PC-3 (cell line): ENCODE results near the gene RMND1. TPM values are rescaled to one million over a fixed set of nuclear protein-coding genes. Genes with fewer than 3 reads are reported as not detected.
A peak's percentile ranks its signal among the peaks of the same experiment; 100 is the strongest.
"Not testable (repeated sequence)": the region's sequence is repeated elsewhere in the genome, so short reads cannot be mapped to it uniquely, and the experiment has no call there.

Experiments
- ATAC-seq: fragments of 200-7000 bp; cut with Tn5 transposase; 2 replicates; pipeline ENCODE4 v1.9.1; 2020; ENCODE audit warnings: mild to moderate bottlenecking, moderate library complexity
- BruUV-seq: library from RNA; stranded (reverse); fragments of 400-500 nt; replicated peaks from 2 replicates; lab custom pipeline; 2021; lab: Mats Ljungman, UMichigan
- CTCF ChIA-PET: fragments of 300-600 bp; sonication (Branson Sonifier 250); formaldehyde crosslinking; loops from one replicate; lab custom pipeline; 2022; ENCODE audit warnings: antibody characterized with exemption; lab: Charles Lee
- POLR2A ChIA-PET: fragments of 300-600 bp; sonication (Branson Sonifier 250); formaldehyde crosslinking; loops from one replicate; lab custom pipeline; 2022; ENCODE audit warnings: antibody characterized with exemption; ENCODE audit not compliant: unreplicated experiment; lab: Charles Lee
- DNase-seq: peaks from one replicate; pipeline ENCODE4 v3.0.0-alpha.2; 2015
- H2AFZ ChIP-seq: fragments of 300-600 bp; sonication (generic); 2 replicates; pipeline ENCODE4 v1.6.0; 2016; ENCODE audit warnings: antibody characterized with exemption, low read length
- H3F3A ChIP-seq: fragments of 300-600 bp; sonication (generic); one replicate; pipeline ENCODE4 v1.6.0; 2017; ENCODE audit warnings: antibody characterized with exemption, low read length, control low read depth, mild to moderate bottlenecking; ENCODE audit not compliant: unreplicated experiment
- H3K27ac ChIP-seq: fragments of 300-600 bp; sonication (generic); 2 replicates; pipeline ENCODE4 v1.5.1; 2016; ENCODE audit warnings: mild to moderate bottlenecking, low read length
- H3K27me3 ChIP-seq: fragments of 300-600 bp; sonication (generic); 2 replicates; pipeline ENCODE4 v1.6.1; 2016; ENCODE audit warnings: low read length, mixed read lengths
- H3K36me3 ChIP-seq: fragments of 300-600 bp; sonication (generic); 2 replicates; pipeline ENCODE4 v1.6.1; 2016; ENCODE audit warnings: low read depth, mixed run types, low read length, mixed read lengths
- H3K4me1 ChIP-seq: fragments of 300-600 bp; sonication (generic); 2 replicates; pipeline ENCODE4 v1.5.1; 2016; ENCODE audit warnings: low read length; ENCODE audit not compliant: insufficient read depth
- H3K4me2 ChIP-seq: fragments of 300-600 bp; sonication (generic); 2 replicates; pipeline ENCODE4 v1.6.0; 2016; ENCODE audit warnings: low read length
- H3K4me3 ChIP-seq: fragments of 300-600 bp; sonication (generic); 2 replicates; pipeline ENCODE4 v1.5.1; 2016; ENCODE audit warnings: mild to moderate bottlenecking, low read length, mixed read lengths
- H3K79me2 ChIP-seq: fragments of 300-600 bp; sonication (generic); 2 replicates; pipeline ENCODE4 v1.6.1; 2017; ENCODE audit warnings: low read length, mixed read lengths
- H3K9ac ChIP-seq: fragments of 300-600 bp; sonication (generic); 2 replicates; pipeline ENCODE4 v1.6.0; 2016; ENCODE audit warnings: mild to moderate bottlenecking, low read length
- H3K9me2 ChIP-seq: fragments of 300-600 bp; sonication (generic); replicated peaks from 2 replicates; pipeline ENCODE4 v1.6.1; 2016; ENCODE audit warnings: mixed run types, low read length, mixed read lengths
- H3K9me3 ChIP-seq: fragments of 300-600 bp; sonication (generic); 2 replicates; pipeline ENCODE4 v1.6.1; 2016; ENCODE audit warnings: low read length, mixed read lengths
- H4K20me1 ChIP-seq: fragments of 300-600 bp; sonication (generic); 2 replicates; pipeline ENCODE4 v1.6.1; 2016; ENCODE audit warnings: low read length, mixed read lengths
- CTCF ChIP-seq: fragments of 300-600 bp; sonication (generic); conservative IDR thresholded peaks from 2 replicates; pipeline ENCODE4 v1.5.1; 2017; ENCODE audit warnings: antibody characterized with exemption, low read depth, mild to moderate bottlenecking, low read length
- EZH2 ChIP-seq: fragments of 300-600 bp; sonication (generic); IDR thresholded peaks from one replicate; pipeline ENCODE4 v1.6.1; 2017; ENCODE audit warnings: antibody characterized with exemption, mild to moderate bottlenecking, low read length; ENCODE audit not compliant: unreplicated experiment
- EZH2phosphoT487 ChIP-seq: fragments of 300-600 bp; sonication (generic); IDR thresholded peaks from 2 replicates; pipeline ENCODE4 v1.6.1; 2018; ENCODE audit warnings: mild to moderate bottlenecking, antibody characterized with exemption, low read length, borderline replicate concordance
- intact Hi-C: fragments of 100-400 bp; cut with micrococcal nuclease; formaldehyde crosslinking; loops from 2 replicates; pipeline ENCODE4 v1.9.0; 2023
- total RNA-seq: library from RNA; depleted of rRNA; stranded (reverse); fragments of >200 nt; gene quantifications from 2 replicates; pipeline ENCODE4 v1.2.3, GENCODE V29; 2014

The RMND1 gene
- total RNA-seq, 1 experiment from 2014 or later = 20.8 TPM

GRCh38 chr6:151451417-151451949, 443 bp downstream of the RMND1 start:
- no peaks in the 10 kb centered on the region for H3K9me3 ChIP-seq
- peaks cover 58% of the 10 kb centered on the region for H3K79me2 ChIP-seq
- peak overlapping the region; percentile 89 for H2AFZ ChIP-seq
- peak overlapping the region; percentile 68 for H3K27ac ChIP-seq
- no peaks in the 10 kb centered on the region for H4K20me1 ChIP-seq
- intact Hi-C loops = no loop called here
- TF ChIP-seq CTCF (no peak), EZH2 (no peak), EZH2phosphoT487 (no peak)
- no peaks in the 10 kb centered on the region for H3K27me3 ChIP-seq
- H3K36me3 ChIP-seq = no peaks in the 10 kb centered on the region
- peaks cover 8% of the 10 kb centered on the region for H3K4me1 ChIP-seq
- H3K4me2 ChIP-seq = peak overlapping the region; percentile 91
- TSS peak; percentile 90 for BruUV-seq
- H3K9me2 ChIP-seq = no peaks in the 10 kb centered on the region
- no peak for ATAC-seq
- peak overlapping the region; percentile 99 for H3K4me3 ChIP-seq
- H3K9ac ChIP-seq = peak overlapping the region; percentile 97
- CTCF ChIA-PET = no interaction called here
- H3F3A ChIP-seq = no peaks in the 10 kb centered on the region
- POLR2A ChIA-PET = interaction anchor here (0.5 to 0.6 kb wide), 2 partner anchors 1667 to 1811 kb away, joined by 3 to 14 read pairs; no protein-coding TSS in a partner anchor
- no peak for DNase-seq

- H3K4me1 ChIP-seq = peaks cover 11% of the 10 kb centered on the region
- peak overlapping the region; percentile 91 for H3K4me2 ChIP-seq
- H4K20me1 ChIP-seq, intact Hi-C loops, H3K27me3 ChIP-seq, ATAC-seq, CTCF ChIA-PET, H3K36me3 ChIP-seq, BruUV-seq, H3K9me2 ChIP-seq, DNase-seq, H3K9me3 ChIP-seq, H3K27ac ChIP-seq, H3F3A ChIP-seq, H2AFZ ChIP-seq: not testable (repeated sequence)
- peak overlapping the region; percentile 97 for H3K9ac ChIP-seq
- POLR2A ChIA-PET = interaction anchor here (0.6 kb wide), 1 partner anchor 1667 kb away, joined by 14 read pairs; no protein-coding TSS in a partner anchor
- H3K4me3 ChIP-seq = peak overlapping the region; percentile 99
- peaks cover 61% of the 10 kb centered on the region for H3K79me2 ChIP-seq
These were observed 998 bp downstream of the RMND1 start for GRCh38 chr6:151450928-151451327.

GRCh38 chr6:151448623-151449022, 3.3 kb downstream of the RMND1 start:
- H3K9me2 ChIP-seq = no peaks in the 10 kb centered on the region
- no peak for TF ChIP-seq EZH2
- no peak for TF ChIP-seq EZH2phosphoT487
- no peak; the same call in 1 of the 2 replicates for TF ChIP-seq CTCF
- intact Hi-C loops = loop anchor here (10.0 kb wide), 1 partner anchor 316 kb away; no protein-coding TSS in a partner anchor
- H4K20me1 ChIP-seq = no peaks in the 10 kb centered on the region
- DNase-seq (no peak), ATAC-seq (no peak)
- no TSS peak for BruUV-seq
- H3K4me2 ChIP-seq = no peak overlapping the region
- peaks cover 70% of the 10 kb centered on the region for H3K79me2 ChIP-seq
- POLR2A ChIA-PET = no interaction called here
- peaks cover 6% of the 10 kb centered on the region; the same call in 1 of the 2 replicates for H3K36me3 ChIP-seq
- no peak overlapping the region for H3K9ac ChIP-seq
- CTCF ChIA-PET = no interaction called here
- peaks cover 9% of the 10 kb centered on the region; the same call in 1 of the 2 replicates for H3K4me1 ChIP-seq
- H3K27ac ChIP-seq = no peak overlapping the region
- H3K27me3 ChIP-seq = no peaks in the 10 kb centered on the region
- H3F3A ChIP-seq = no peaks in the 10 kb centered on the region
- no peak overlapping the region for H3K4me3 ChIP-seq
- H2AFZ ChIP-seq = no peak overlapping the region
- H3K9me3 ChIP-seq = no peaks in the 10 kb centered on the region
